ENCODE results near the gene FAM47B.

Gene FAM47B

DNA sequence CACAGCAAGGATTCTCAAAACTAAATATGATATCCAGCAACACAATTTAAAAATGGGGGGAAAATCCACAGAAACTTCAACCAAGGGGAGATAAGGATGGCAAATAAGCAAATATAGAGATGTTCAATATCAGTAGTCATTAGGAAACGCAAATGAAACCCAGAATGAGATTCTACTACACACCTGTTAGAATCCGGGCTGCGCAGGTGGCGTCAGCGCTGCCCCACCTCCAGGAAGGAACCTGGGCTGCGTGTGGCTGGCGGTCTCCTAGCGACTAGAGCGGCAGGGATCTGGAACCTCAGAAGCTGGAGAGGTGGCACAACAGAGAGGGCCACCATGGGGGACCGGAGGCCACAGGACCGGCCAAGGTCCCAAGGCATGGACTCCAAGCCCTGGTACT lies at the start of gene FAM47B:
FAM47B (plus strand) TSS at position 301 of the 400 bp plus-strand sequence; CDS start at position 337, 36 bp downstream.
- in situ Hi-C loops (cut with MboI; ENCODE audit: low sequenced_read_pairs): no loop called here

DNA sequence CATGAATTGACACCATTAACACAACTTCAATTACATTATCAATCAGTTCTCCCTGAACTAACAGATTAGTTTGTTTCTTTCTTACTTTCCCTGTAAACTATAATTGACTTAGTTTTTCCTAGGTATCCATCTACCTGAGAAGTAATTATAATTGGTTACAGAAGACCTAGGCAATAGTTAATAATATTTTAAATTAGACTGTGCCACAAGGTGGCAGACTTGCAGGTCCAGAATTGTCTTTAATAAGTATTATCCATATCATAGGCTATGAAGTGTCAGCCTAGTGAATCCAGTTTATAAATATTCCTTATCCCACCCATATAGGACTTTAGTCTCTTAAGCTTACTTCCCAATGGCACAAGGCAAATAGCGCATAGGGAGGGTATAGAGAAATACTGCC lies 48.9 kb upstream of the FAM47B start:
- in situ Hi-C loops (cut with MboI; ENCODE audit: low sequenced_read_pairs): no loop called here

DNA sequence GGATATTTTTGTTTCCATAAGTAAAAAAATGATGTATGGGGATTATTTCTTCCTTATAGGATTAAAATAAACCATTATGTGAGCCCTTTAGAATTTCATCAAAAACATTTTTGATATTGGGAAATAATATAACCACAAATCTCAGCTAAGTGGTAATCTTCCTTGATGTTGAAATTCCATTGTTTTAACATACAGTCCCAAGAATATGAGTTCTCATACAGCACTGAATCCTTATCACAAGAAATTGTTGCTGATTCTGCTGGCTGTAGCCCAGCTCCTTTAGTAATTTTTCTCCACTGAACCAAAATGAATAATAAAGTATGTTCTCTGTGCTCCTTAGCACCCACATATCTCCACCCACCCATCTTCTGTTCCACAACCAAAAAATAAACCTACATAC lies 41.9 kb upstream of the FAM47B start:
- in situ Hi-C loops (cut with MboI; ENCODE audit: low sequenced_read_pairs): no loop called here

DNA sequence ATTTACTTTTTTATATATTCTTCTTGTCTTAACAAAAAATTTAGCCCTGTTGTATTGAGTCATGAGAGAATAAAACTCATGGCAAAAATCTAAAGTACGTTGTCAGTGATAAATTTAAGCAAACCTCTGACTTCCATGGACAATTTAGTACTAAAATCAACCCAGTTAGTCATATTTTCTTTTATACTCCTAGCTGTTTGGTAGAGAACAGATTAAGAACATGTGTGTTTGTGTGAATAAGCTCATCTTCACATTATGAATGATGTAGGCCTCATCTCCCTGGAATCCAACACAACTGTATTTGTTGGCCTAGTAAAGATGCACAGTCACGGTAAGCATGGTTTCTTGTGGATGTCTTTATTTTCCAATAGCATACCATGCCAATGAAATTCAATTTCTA lies 40.8 kb upstream of the FAM47B start:
- in situ Hi-C loops (cut with MboI; ENCODE audit: low sequenced_read_pairs): no loop called here

DNA sequence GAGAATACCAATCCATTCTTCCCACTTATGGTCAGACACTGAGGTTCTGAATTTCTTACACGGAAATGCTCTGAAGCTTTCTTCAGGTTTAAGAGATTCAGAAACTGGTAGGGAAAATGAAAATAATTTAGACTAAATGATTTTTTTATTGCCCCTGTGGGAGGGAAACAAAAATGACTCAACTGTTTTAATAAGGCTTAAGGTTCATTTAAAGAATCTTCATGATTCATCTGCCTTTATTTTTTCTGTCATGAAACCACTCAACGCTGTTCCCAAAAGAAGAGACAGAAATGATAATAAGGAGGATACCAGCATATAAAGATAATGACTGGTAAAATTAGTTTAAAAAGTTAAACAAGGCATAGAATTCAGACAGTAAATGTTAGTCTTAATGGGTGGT lies 39.3 kb upstream of the FAM47B start:
- in situ Hi-C loops (cut with MboI; ENCODE audit: low sequenced_read_pairs): no loop called here

DNA sequence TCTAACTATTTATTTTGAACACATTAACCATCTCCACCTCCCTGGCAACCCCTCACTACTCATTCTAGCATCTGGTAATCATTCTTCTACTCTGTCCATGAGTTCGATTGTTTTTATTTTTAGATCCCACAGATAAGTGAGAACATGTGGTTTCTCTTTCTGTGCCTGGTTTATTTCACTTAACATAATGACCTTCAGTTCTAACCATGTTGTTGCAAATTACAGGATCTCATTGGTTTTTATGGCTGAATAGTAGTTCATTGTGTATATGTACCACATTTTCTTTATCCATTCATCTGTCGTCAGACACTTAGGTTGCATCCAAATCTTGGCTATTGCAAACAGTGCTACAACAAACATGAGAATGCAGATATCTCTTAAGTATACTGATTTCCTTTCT lies 33.4 kb upstream of the FAM47B start:
- in situ Hi-C loops (cut with MboI; ENCODE audit: low sequenced_read_pairs): no loop called here

DNA sequence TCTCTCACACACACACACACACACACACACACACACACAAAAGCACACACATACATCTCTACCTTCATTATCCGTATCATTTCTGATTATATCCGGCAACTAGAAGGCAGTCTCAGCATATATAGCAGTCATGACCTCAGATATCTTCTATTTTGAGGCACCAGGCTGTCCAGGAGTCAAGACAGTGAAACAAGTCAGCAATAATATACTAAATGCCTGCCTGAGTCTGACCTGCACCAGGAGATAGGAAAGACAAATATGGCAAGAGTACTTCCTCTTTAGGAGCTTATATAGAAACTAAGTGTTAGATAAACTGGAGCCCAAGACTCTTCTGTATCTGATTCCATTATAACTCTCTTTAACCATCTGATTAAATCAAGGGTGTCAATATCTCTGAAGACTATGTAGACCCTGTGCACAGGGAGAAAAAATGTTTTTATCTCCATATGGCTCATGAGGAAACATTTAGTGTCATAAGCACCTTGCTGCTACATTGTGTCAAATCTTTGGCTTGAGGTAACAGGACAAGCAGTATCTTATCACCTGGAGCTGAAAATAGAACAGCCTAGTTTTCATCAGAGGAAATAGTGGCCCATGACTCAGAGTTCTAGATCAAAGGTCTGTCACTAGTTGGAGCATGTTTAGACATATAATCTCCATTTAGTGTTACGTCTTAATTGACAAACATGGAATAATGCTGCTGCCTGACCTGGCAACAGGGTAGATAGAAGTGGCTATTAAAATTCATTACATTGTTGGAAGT lies 27.0 kb upstream of the FAM47B start:
- in situ Hi-C loops (cut with MboI; ENCODE audit: low sequenced_read_pairs): no loop called here

DNA sequence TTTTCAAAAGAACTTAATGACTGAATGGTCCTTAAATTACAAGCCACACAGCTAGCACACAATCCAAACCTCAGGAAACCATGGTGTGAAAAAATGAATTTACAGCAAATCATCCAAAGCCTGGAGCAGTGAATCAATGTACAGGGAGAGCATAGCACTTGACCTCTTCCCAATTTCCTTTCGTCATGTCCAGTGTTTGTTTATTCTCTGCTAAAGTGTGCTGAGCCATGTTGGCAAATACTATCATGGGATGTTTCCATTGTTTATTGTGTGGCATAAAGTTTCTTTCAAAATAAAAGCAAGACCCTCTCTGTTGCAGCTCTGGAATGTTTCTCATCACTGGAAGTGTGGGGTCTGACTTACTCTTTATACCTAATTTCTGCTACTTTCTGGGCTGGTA lies 25.4 kb upstream of the FAM47B start:
- in situ Hi-C loops (cut with MboI; ENCODE audit: low sequenced_read_pairs): no loop called here

DNA sequence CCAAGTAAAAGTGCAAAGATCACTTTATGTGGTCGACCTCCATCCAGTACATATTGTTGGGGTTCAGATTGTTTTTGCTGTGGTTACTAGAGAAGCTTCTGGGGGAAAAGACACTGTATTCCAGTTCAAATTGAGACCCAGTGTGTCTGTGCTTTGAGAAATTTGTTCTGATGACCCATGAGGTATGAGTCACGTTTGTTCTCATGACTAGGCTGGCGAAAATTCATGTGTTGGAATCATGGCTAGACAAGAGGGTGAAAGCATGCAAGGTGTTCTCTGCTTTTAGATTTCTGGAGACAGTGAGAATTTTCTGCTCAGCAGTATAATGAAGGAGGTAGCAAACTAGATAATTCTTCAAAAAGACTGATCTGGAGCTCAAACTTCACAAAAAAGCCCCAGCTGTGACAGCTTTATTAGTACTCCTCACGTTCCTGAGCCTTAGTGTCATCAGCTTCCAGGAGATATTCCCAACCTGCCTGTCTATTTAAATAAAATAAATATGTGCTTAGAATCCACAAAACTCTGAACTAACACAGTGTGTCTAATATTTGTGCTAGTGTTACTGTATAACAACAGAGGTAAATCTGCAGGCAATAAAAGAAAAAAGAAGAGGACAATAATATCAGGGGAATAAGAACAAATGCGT lies 24.4 kb upstream of the FAM47B start:
- in situ Hi-C loops (cut with MboI; ENCODE audit: low sequenced_read_pairs): no loop called here

DNA sequence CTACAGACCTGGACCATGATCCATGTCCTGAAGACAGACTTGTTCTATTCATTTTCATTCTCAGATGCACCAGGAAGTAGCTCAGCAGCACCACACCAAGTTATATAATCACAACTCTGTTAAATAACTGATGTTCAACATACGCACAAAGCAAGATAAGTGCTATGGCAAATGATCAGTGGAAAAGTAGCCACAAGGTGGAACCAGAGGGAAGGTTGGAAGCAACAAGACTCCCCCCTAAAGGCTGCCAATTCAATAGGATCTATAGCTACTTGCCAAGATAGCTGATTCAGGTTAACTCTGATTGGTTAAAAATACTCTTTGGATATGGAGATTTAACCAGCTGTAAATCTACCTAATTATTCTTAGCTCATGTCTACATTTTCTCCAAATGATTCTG lies 23.7 kb upstream of the FAM47B start:
- in situ Hi-C loops (cut with MboI; ENCODE audit: low sequenced_read_pairs): no loop called here

DNA sequence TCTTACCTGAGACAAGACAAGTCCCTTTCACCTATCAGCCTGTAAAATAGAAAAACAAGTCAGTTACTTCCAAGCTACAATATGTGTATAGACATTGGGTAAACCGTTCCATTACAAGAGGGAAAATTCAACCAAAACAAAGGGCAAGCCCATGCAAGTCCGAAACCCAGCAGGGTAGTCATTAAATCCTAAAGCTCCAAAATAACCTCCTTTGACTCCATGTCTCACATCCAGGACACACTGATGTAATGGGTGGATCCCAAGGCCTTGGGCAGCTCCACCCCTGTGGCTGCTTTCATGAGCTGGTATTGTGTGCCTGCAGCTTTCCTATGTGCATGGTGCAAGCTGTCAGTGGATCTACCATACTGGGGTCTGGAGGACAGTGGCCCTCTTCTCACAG lies 14.7 kb upstream of the FAM47B start:
- in situ Hi-C loops (cut with MboI; ENCODE audit: low sequenced_read_pairs): no loop called here

DNA sequence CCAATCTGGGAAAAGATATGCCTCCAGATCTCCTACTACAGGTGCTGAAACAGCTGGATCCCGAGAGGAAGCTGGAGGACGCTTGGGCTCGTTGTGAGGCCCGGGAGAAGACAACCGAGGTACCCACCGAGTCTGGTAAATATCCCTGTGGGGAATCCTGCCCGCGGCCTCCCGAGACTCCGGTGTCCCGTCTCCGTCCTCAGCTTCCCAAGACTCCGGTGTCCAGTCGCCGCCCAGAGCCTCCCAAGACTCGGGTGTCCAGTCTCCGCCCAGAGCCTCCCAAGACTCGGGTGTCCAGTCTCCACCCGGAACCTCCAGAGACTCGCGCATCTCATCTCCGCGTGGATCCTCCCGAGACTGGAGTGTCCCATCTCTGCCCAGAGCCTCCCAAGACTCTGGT lies 639 bp downstream of the FAM47B start:
- in situ Hi-C loops (cut with MboI; ENCODE audit: low sequenced_read_pairs): no loop called here

DNA sequence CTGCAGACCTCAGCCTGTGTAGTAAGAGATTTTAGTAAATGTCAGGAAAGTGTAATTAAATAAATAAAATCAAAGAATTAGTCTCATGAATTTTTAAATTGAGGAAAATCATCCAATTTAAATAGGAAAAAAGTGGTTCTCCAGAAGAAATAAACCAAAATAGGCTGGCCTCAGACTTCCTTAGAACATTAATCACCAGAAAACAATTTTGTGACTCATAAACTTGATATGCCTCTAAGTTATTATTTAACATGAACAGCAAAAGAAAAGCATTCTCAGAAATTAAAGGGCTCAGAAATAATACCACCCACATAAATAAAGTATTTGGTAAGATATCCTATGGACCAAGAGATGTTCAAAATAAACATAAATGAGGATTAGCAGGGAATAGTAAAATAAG lies 14.3 kb downstream of the FAM47B start:
- in situ Hi-C loops (cut with MboI; ENCODE audit: low sequenced_read_pairs): no loop called here

DNA sequence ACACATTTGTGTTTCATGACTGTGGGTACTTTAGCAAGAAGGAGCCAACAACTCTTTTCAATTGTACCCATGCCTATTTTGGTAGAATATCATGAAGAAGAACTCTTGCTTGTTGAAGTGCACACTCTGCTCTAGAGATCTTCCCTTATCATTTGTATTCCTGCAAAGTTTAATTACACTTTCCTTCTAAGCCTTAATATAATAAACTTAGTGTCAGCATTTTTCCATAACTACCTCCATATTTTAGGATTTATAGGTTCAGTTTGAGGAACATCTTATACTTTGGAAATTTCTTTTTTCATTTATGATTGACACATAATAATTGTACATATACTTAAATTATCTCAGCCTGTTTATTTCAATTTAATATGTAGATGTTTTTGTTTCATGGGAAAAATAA lies 19.1 kb downstream of the FAM47B start:
- in situ Hi-C loops (cut with MboI; ENCODE audit: low sequenced_read_pairs): no loop called here

DNA sequence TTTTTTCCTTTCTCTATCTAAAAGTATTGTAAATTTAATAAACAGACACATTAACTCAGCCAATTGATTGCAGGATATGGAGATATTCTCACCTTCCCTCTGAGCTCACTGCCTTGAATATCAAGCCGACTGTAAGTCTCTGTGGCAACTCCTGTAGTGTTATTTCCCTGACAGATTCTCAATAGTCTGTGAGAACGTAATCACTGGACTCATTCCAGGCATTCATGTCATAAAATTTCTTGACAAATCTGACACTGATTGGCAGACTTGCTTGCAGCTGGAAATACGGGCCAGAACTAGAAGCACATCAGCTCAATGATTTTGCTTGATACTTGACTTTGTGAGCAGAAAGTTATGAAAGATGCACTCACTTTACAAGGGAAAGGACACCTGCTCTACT lies 29.6 kb downstream of the FAM47B start:
- in situ Hi-C loops (cut with MboI; ENCODE audit: low sequenced_read_pairs): no loop called here

DNA sequence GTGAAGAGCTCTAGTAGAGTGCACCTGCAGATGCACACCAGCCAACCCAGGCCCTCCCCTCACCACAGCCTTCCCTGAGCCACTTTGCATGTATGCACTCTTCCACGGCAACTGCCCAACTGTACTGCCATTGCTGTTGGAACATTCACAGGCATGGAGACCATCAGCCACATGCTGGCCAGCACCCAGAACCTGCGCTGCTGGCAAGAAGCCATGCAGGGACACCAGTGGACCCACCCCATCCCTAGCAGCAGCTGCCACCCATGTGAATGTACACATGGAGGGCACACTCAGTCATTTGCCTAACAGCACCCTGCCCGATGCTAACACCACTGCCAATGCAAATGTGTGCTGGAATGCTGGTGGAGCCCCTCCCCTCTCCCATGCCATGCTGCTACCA lies 35.6 kb downstream of the FAM47B start:
- in situ Hi-C loops (cut with MboI; ENCODE audit: low sequenced_read_pairs): no loop called here

DNA sequence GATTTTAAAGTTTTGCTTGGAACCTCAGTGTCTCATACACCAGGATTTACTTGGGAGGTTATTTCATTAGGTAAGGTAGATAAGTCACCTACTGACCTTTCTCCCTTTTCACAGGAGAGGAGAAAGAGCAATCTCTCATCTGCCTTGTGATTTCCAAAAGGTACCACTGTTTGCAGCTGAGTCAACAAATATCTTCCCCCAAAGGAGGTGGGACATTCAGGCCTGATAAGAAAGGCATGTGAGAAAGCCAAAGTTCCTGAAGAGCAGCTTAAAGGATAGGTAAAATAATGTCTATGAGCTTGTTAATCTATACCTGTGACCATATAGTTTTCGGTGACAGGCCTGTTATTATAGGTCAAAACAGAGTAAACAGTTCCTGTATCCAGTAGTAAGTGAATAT lies 45.0 kb downstream of the FAM47B start:
- in situ Hi-C loops (cut with MboI; ENCODE audit: low sequenced_read_pairs): no loop called here

Measured in HL-60/S4 treated with retinoic acid at 250 ng/mL for 4 days and 3 days (cell line).